HEK293 (cell line): ENCODE data around the gene ZNF785.

Experiments
- BCL11B ChIP-seq: fragments of 450-650 bp; formaldehyde crosslinking; IDR thresholded peaks from 2 replicates; pipeline ENCODE4 v1.5.1; 2016; ENCODE audit warnings: low read depth, missing biosample characterization, missing genetic modification characterization
- GLIS2 ChIP-seq: fragments of 450-650 bp; formaldehyde crosslinking; IDR thresholded peaks from 2 replicates; pipeline ENCODE4 v1.5.1; 2016; ENCODE audit warnings: missing biosample characterization, missing genetic modification characterization
- HOXA7 ChIP-seq: sonication (generic); formaldehyde crosslinking; IDR thresholded peaks from 2 replicates; pipeline ENCODE4 v1.8.1; 2022; ENCODE audit warnings: missing genetic modification reagents, borderline replicate concordance
- KLF1 ChIP-seq: fragments of 450-650 bp; formaldehyde crosslinking; IDR thresholded peaks from 2 replicates; pipeline ENCODE4 v1.5.1; 2016; ENCODE audit warnings: missing biosample characterization, missing genetic modification characterization
- KLF10 ChIP-seq: fragments of 450-650 bp; IDR thresholded peaks from 2 replicates; pipeline ENCODE4 v1.5.1; 2018; ENCODE audit warnings: missing biosample characterization, mild to moderate bottlenecking, missing genetic modification characterization
- KLF7 ChIP-seq: fragments of 450-650 bp; formaldehyde crosslinking; IDR thresholded peaks from 2 replicates; pipeline ENCODE4 v1.5.1; 2016; ENCODE audit warnings: missing biosample characterization, missing genetic modification characterization, borderline replicate concordance
- YY1 ChIP-seq: fragments of 450-650 bp; formaldehyde crosslinking; IDR thresholded peaks from 2 replicates; pipeline ENCODE4 v1.5.1; 2018; ENCODE audit warnings: missing biosample characterization, missing genetic modification characterization
- ZBTB44 ChIP-seq: fragments of 450-650 bp; IDR thresholded peaks from 2 replicates; pipeline ENCODE4 v1.5.1; 2018; ENCODE audit warnings: missing biosample characterization, mild to moderate bottlenecking, missing genetic modification characterization
- ZNF146 ChIP-seq: fragments of 450-650 bp; formaldehyde crosslinking; IDR thresholded peaks from 2 replicates; pipeline ENCODE4 v1.5.1; 2016; ENCODE audit warnings: missing biosample characterization, missing genetic modification characterization
- ZNF157 ChIP-seq: fragments of 450-650 bp; formaldehyde crosslinking; IDR thresholded peaks from 2 replicates; pipeline ENCODE4 v1.5.1; 2016; ENCODE audit warnings: missing biosample characterization, missing genetic modification characterization
- ZNF2 ChIP-seq: fragments of 450-650 bp; formaldehyde crosslinking; IDR thresholded peaks from 2 replicates; pipeline ENCODE4 v1.5.1; 2016; ENCODE audit warnings: missing biosample characterization, missing genetic modification characterization
- ZNF223 ChIP-seq: fragments of 450-650 bp; formaldehyde crosslinking; IDR thresholded peaks from 2 replicates; pipeline ENCODE4 v1.5.1; 2016; ENCODE audit warnings: missing biosample characterization, missing genetic modification characterization
- ZNF23 ChIP-seq: fragments of 450-650 bp; formaldehyde crosslinking; IDR thresholded peaks from 2 replicates; pipeline ENCODE4 v1.5.1; 2016; ENCODE audit warnings: missing biosample characterization, missing genetic modification characterization, borderline replicate concordance
- ZNF248 ChIP-seq: fragments of 450-650 bp; formaldehyde crosslinking; IDR thresholded peaks from 2 replicates; pipeline ENCODE4 v1.5.1; 2017; ENCODE audit warnings: missing biosample characterization, missing genetic modification characterization
- ZNF302 ChIP-seq: fragments of 450-650 bp; formaldehyde crosslinking; IDR thresholded peaks from 2 replicates; pipeline ENCODE4 v1.5.1; 2016; ENCODE audit warnings: missing biosample characterization, missing genetic modification characterization, low read depth
- ZNF426 ChIP-seq: fragments of 450-650 bp; formaldehyde crosslinking; IDR thresholded peaks from 2 replicates; pipeline ENCODE4 v1.5.1; 2017; ENCODE audit warnings: missing biosample characterization, missing genetic modification characterization, mild to moderate bottlenecking, inconsistent platforms, moderate library complexity
- ZNF488 ChIP-seq: fragments of 450-650 bp; formaldehyde crosslinking; IDR thresholded peaks from 2 replicates; pipeline ENCODE4 v1.5.1; 2016; ENCODE audit warnings: missing biosample characterization, missing genetic modification characterization
- ZNF555 ChIP-seq: fragments of 450-650 bp; formaldehyde crosslinking; conservative IDR thresholded peaks from 2 replicates; pipeline ENCODE4 v1.5.1; 2017; ENCODE audit warnings: missing biosample characterization, mild to moderate bottlenecking, missing genetic modification characterization, inconsistent platforms
- ZNF560 ChIP-seq: fragments of 450-650 bp; formaldehyde crosslinking; IDR thresholded peaks from 2 replicates; pipeline ENCODE4 v1.5.1; 2017; ENCODE audit warnings: missing biosample characterization, missing genetic modification characterization, borderline replicate concordance
- ZNF580 ChIP-seq: fragments of 450-650 bp; formaldehyde crosslinking; IDR thresholded peaks from 2 replicates; pipeline ENCODE4 v1.5.1; 2016; ENCODE audit warnings: missing biosample characterization, missing genetic modification characterization
- ZNF623 ChIP-seq: fragments of 450-650 bp; formaldehyde crosslinking; IDR thresholded peaks from 2 replicates; pipeline ENCODE4 v1.5.1; 2016; ENCODE audit warnings: missing biosample characterization, missing genetic modification characterization
- ZNF677 ChIP-seq: fragments of 450-650 bp; IDR thresholded peaks from 2 replicates; pipeline ENCODE4 v1.5.0; 2018; ENCODE audit warnings: missing biosample characterization, mild to moderate bottlenecking, missing genetic modification characterization, moderate library complexity
- ZNF785 ChIP-seq: fragments of 450-650 bp; formaldehyde crosslinking; IDR thresholded peaks from 2 replicates; pipeline ENCODE4 v1.5.1; 2016; ENCODE audit warnings: missing biosample characterization, missing genetic modification characterization
- ZSCAN16 ChIP-seq: fragments of 450-650 bp; formaldehyde crosslinking; IDR thresholded peaks from 2 replicates; pipeline ENCODE4 v1.5.1; 2016; ENCODE audit warnings: missing biosample characterization, missing genetic modification characterization
- TF ChIP-seq, protein P1 (sequence below): fragments of 450-650 bp; formaldehyde crosslinking; IDR thresholded peaks from 2 replicates; pipeline ENCODE4 v1.5.1; 2016; ENCODE audit warnings: missing biosample characterization, missing genetic modification characterization, low read depth
- TF ChIP-seq, protein P2 (sequence below): fragments of 450-650 bp; formaldehyde crosslinking; IDR thresholded peaks from 2 replicates; pipeline ENCODE4 v1.5.1; 2017; ENCODE audit warnings: missing biosample characterization, missing genetic modification characterization
- TF ChIP-seq, protein P3 (sequence below): fragments of 450-650 bp; formaldehyde crosslinking; IDR thresholded peaks from 2 replicates; pipeline ENCODE4 v1.5.1; 2016; ENCODE audit warnings: missing biosample characterization, missing genetic modification characterization
- TF ChIP-seq, protein P4 (sequence below): fragments of 450-650 bp; formaldehyde crosslinking; IDR thresholded peaks from 2 replicates; pipeline ENCODE4 v1.5.1; 2016; ENCODE audit warnings: missing biosample characterization, missing genetic modification characterization
- TF ChIP-seq, protein P5 (sequence below): fragments of 450-650 bp; formaldehyde crosslinking; IDR thresholded peaks from 2 replicates; pipeline ENCODE4 v1.5.1; 2017; ENCODE audit warnings: missing biosample characterization, mild to moderate bottlenecking, missing genetic modification characterization, moderate library complexity

The ZNF785 gene

GRCh38 chr16:30570636-30571444 is 14.7 kb downstream of the ZNF785 start (continued):
- TF ChIP-seq, protein P1, sequence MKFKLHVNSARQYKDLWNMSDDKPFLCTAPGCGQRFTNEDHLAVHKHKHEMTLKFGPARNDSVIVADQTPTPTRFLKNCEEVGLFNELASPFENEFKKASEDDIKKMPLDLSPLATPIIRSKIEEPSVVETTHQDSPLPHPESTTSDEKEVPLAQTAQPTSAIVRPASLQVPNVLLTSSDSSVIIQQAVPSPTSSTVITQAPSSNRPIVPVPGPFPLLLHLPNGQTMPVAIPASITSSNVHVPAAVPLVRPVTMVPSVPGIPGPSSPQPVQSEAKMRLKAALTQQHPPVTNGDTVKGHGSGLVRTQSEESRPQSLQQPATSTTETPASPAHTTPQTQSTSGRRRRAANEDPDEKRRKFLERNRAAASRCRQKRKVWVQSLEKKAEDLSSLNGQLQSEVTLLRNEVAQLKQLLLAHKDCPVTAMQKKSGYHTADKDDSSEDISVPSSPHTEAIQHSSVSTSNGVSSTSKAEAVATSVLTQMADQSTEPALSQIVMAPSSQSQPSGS, result no peak
- TF ChIP-seq KLF1 (peak; percentile 9; the same call in 1 of the 2 replicates), ZNF223 (tag by site-specific recombination) (peak; percentile 93), KLF7 (tag by site-specific recombination) (peak; percentile 86), ZNF157 (peak; percentile 58; the same call in 1 of the 2 replicates), ZNF302 (tag by site-specific recombination) (0 out of 2 replicates have a peak, but pooled peaks have one; percentile 54), ZNF555 (no peak; the same call in 1 of the 2 replicates), ZNF426 (tag by site-specific recombination) (peak; percentile 100), YY1 (no peak), ZSCAN16 (tag by site-specific recombination) (no peak), ZNF23 (tag by site-specific recombination) (peak; percentile 43; the same call in 1 of the 2 replicates), ZBTB44 (tag by site-specific recombination) (no peak), KLF10 (tag by site-specific recombination) (no peak), ZNF677 (tag by site-specific recombination) (no peak; the same call in 1 of the 2 replicates), GLIS2 (tag by site-specific recombination) (peak; percentile 83; the same call in 1 of the 2 replicates), HOXA7 (CRISPR knock-in tag) (no peak), ZNF560 (tag by site-specific recombination) (peak; percentile 99), BCL11B (tag by site-specific recombination) (no peak), ZNF580 (peak; percentile 94), ZNF146 (tag by site-specific recombination) (peak; percentile 47; the same call in 1 of the 2 replicates), ZNF623 (tag by site-specific recombination) (peak; percentile 95), ZNF248 (tag by site-specific recombination) (no peak), ZNF785 (tag by site-specific recombination) (peak; percentile 64; the same call in 1 of the 2 replicates), ZNF488 (tag by site-specific recombination) (0 out of 2 replicates have a peak, but pooled peaks have one; percentile 41), ZNF2 (tag by site-specific recombination) (0 out of 2 replicates have a peak, but pooled peaks have one; percentile 15)
- TF ChIP-seq, protein P2, sequence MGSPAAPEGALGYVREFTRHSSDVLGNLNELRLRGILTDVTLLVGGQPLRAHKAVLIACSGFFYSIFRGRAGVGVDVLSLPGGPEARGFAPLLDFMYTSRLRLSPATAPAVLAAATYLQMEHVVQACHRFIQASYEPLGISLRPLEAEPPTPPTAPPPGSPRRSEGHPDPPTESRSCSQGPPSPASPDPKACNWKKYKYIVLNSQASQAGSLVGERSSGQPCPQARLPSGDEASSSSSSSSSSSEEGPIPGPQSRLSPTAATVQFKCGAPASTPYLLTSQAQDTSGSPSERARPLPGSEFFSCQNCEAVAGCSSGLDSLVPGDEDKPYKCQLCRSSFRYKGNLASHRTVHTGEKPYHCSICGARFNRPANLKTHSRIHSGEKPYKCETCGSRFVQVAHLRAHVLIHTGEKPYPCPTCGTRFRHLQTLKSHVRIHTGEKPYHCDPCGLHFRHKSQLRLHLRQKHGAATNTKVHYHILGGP (tag by site-specific recombination), result no peak
- TF ChIP-seq, protein P3, sequence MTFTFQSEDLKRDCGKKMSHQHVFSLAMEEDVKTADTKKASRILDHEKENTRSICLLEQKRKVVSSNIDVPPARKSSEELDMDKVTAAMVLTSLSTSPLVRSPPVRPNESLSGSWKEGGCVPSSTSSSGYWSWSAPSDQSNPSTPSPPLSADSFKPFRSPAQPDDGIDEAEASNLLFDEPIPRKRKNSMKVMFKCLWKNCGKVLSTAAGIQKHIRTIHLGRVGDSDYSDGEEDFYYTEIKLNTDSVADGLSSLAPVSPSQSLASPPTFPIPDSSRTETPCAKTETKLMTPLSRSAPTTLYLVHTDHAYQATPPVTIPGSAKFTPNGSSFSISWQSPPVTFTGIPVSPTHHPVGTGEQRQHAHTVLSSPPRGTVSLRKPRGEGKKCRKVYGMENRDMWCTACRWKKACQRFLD (tag by site-specific recombination), result peak; percentile 83; the same call in 1 of the 2 replicates
- TF ChIP-seq, protein P4, sequence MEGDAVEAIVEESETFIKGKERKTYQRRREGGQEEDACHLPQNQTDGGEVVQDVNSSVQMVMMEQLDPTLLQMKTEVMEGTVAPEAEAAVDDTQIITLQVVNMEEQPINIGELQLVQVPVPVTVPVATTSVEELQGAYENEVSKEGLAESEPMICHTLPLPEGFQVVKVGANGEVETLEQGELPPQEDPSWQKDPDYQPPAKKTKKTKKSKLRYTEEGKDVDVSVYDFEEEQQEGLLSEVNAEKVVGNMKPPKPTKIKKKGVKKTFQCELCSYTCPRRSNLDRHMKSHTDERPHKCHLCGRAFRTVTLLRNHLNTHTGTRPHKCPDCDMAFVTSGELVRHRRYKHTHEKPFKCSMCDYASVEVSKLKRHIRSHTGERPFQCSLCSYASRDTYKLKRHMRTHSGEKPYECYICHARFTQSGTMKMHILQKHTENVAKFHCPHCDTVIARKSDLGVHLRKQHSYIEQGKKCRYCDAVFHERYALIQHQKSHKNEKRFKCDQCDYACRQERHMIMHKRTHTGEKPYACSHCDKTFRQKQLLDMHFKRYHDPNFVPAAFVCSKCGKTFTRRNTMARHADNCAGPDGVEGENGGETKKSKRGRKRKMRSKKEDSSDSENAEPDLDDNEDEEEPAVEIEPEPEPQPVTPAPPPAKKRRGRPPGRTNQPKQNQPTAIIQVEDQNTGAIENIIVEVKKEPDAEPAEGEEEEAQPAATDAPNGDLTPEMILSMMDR, result no peak
- TF ChIP-seq, protein P5, sequence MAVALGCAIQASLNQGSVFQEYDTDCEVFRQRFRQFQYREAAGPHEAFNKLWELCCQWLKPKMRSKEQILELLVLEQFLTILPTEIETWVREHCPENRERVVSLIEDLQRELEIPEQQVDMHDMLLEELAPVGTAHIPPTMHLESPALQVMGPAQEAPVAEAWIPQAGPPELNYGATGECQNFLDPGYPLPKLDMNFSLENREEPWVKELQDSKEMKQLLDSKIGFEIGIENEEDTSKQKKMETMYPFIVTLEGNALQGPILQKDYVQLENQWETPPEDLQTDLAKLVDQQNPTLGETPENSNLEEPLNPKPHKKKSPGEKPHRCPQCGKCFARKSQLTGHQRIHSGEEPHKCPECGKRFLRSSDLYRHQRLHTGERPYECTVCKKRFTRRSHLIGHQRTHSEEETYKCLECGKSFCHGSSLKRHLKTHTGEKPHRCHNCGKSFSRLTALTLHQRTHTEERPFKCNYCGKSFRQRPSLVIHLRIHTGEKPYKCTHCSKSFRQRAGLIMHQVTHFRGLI (tag by site-specific recombination), result no peak
